Ectodermal cell (in vitro differentiated cells): ENCODE measurements around the gene GMDS.
"Not testable (repeated sequence)": the region's sequence is repeated elsewhere in the genome, so short reads cannot be mapped to it uniquely, and the experiment has no call there.

Source experiments
- H3K27ac ChIP-seq: 2 replicates; pipeline ENCODE4 v1.7.0; 2013; ENCODE audit warnings: mild to moderate bottlenecking, low read depth, low read length; ENCODE audit not compliant: insufficient read depth, poor library complexity, severe bottlenecking
- H3K27me3 ChIP-seq: 2 replicates; pipeline ENCODE4 v1.7.0; 2013; ENCODE audit warnings: mild to moderate bottlenecking, low read length; ENCODE audit not compliant: insufficient read depth, control insufficient read depth, poor library complexity, severe bottlenecking
- H3K36me3 ChIP-seq: one replicate; pipeline ENCODE4 v1.7.0; 2013; ENCODE audit warnings: low read length; ENCODE audit not compliant: control insufficient read depth, insufficient read depth
- H3K4me1 ChIP-seq: one replicate; pipeline ENCODE4 v1.7.0; 2013; ENCODE audit warnings: low read length; ENCODE audit not compliant: control insufficient read depth, insufficient read depth
- H3K4me3 ChIP-seq: 2 replicates; pipeline ENCODE4 v1.7.0; 2013; ENCODE audit warnings: low read depth, low read length, control low read depth; ENCODE audit not compliant: insufficient read depth
- H3K9me3 ChIP-seq: 2 replicates; pipeline ENCODE4 v1.7.0; 2013; ENCODE audit warnings: mild to moderate bottlenecking, low read length, moderate library complexity; ENCODE audit not compliant: control insufficient read depth
- WGBS, 2 experiments: methylation state at CpG; one replicate each; pipeline ENCODE4 v1.1.7; 2013; ENCODE audit warnings: missing lambda C conversion rate in 2 of 2; 5-methylcytosine and 5-hydroxymethylcytosine counted together

GMDS gene

DNA sequence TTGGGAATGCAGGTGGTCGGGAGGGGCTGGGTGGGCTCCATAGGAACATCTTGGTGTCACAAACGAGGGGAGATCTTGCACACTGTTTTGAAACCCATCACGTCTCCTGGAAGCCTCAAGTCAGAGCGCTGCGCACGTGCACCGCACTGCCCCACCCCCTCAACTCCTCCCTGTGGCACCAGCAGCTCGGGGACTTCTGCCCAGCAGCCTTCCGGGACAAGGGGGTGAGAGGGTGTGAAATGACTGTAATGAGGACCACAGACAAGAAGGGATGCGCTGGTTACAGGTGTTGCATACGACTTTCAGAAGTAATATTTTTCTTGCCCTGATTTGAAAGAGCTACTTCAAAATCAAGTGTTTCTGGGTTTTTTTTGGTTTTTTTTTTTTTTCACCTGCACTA is 575.4 kb downstream of the GMDS start:
- WGBS, 2 experiments: 88 to 92% methylated on average over 11 of the region's 11 CpGs
- H3K36me3 ChIP-seq: no peaks in the 10 kb centered on the region
- no peaks in the 10 kb centered on the region for H3K9me3 ChIP-seq
- H3K4me3 ChIP-seq: no peak overlapping the region
- peaks cover 4% of the 10 kb centered on the region for H3K4me1 ChIP-seq
- no peaks in the 10 kb centered on the region for H3K27me3 ChIP-seq
- H3K27ac ChIP-seq: no peak overlapping the region

DNA sequence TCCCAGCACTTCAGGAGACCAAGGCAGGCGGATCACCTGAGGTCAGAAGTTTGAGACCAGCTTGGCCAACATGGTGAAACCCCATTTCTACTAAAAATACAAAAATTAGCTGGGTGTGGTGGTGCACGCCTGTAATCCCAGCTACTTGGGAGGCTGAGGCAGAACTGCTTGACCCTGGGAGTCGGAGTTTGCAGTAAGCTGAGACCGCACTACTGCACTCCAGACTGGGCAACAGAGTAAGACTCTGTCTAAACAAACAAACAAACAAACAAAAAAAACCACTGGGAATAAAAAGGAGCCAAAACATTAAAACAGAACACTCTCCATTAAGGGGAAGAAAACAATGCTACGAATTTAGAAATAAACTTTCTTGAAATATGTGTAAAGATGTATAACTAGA is 576.9 kb downstream of the GMDS start:
- H3K27ac ChIP-seq, H3K4me1 ChIP-seq, H3K4me3 ChIP-seq, H3K9me3 ChIP-seq, H3K27me3 ChIP-seq, H3K36me3 ChIP-seq: not testable (repeated sequence)
- WGBS, 2 experiments: 93 to 94% methylated on average over 5 of the region's 5 CpGs

DNA sequence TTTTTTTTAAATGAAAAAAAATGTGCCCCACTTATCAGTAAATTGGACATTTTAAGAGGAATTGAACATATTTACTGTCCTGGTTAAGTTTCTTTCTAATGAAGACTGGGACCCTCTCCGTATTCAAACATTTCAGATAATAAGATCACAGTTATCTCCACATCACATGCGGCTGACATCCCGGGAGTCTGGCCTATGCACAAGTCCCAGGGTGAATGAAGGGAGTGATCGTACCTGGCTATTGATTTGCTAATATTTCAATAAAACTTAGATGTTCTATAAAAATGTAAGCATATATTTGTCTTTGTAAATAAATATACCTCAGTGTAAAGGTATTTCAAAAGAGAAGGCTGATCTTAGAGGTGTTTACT is 577.6 kb downstream of the GMDS start:
- H3K27me3 ChIP-seq: no peaks in the 10 kb centered on the region
- 90 to 97% methylated on average over 2 to 3 of the region's 4 CpGs for WGBS, 2 experiments
- H3K4me1 ChIP-seq: peaks cover 4% of the 10 kb centered on the region
- no peaks in the 10 kb centered on the region for H3K36me3 ChIP-seq
- no peak overlapping the region for H3K4me3 ChIP-seq
- no peaks in the 10 kb centered on the region for H3K9me3 ChIP-seq
- H3K27ac ChIP-seq: no peak overlapping the region

DNA sequence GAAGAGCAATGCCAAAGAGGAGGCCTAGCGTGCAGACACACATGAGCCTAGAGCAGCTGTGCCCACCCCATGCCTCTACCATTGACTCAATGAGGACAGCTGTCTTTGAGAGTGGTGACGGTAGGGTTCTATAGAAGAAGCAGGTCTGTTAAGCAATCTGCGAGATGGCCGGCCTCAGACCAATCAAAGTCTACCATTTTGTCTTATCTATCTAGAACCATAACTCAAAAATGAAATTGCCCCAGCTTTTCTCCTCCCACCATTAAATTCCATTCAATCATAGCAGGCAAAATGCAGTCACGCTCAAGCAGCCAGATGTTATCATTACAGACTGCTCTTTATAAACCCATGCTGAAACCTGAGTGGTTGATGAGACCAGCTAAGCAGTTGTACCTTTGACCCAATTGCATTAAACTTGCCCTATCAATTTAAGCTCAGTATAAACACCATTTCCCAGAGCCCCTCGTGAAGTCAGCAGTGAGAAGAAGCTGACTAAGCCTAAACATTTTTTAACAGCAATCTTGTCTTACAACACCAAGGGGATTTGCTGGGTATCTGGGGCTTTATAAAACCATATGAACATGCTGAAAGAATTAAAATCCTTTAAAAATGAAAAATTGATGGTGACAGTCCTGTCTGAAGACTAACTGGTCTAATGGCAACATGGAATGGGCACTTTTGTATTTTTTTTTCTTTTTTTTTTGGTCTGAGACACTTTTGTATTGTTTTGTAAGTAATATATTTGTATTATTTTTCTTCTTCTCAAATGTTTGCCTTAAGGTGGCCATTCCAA is 578.2 kb downstream of the GMDS start:
- Histone ChIP-seq H3K27me3 (no peaks in the 10 kb centered on the region), H3K36me3 (no peaks in the 10 kb centered on the region), H3K27ac (no peak overlapping the region), H3K4me1 (peaks cover 4% of the 10 kb centered on the region), H3K9me3 (no peaks in the 10 kb centered on the region), H3K4me3 (no peak overlapping the region)
- 95% methylated on average over 6 of the region's 6 CpGs for WGBS, 2 experiments

DNA sequence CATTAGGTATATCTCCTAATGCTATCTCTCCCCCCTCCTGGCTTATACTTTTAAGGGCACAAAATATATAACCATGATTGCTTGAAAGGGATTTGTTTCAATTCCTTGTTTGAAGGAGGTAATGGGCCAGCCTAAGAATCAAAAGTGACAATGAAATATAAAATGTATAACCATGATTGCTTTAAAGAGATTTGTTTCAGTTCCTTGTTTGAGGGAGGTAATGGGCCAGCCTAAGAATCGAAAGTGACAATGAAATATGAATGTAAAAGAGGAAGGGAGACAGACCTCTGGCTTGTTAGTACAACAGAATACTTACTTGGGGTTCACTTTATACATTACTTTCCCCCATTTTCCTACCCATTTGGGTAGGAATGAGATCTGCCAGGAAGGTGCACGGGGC is 580.2 kb downstream of the GMDS start:
- H3K36me3 ChIP-seq: no peaks in the 10 kb centered on the region
- 95 to 96% methylated on average over 2 of the region's 2 CpGs for WGBS, 2 experiments
- no peaks in the 10 kb centered on the region for H3K9me3 ChIP-seq
- no peaks in the 10 kb centered on the region for H3K27me3 ChIP-seq
- no peak overlapping the region for H3K27ac ChIP-seq
- no peak overlapping the region for H3K4me3 ChIP-seq
- H3K4me1 ChIP-seq: peaks cover 2% of the 10 kb centered on the region

DNA sequence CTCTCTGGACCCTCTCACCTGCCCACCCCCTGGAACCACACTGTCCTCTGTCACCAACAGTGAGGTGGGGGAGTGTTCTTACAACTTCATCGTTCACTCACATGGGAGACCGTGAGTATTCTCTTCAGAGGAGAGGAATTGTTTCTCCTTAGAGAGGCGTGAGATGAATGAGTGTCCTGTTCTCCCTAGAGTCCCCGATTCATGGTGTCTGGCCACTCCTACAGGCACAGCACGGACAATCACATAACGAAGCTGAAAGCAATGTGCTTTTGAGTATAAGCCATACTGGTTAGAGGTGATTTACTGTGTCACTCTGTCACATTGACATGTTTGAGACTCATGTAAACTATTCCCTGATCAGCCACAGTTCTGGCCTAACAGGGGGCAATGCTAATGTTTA is 581.1 kb downstream of the GMDS start:
- no peak overlapping the region for H3K4me3 ChIP-seq
- WGBS, 2 experiments: 84 to 89% methylated on average over 6 of the region's 6 CpGs
- H3K4me1 ChIP-seq: no peaks in the 10 kb centered on the region
- H3K27ac ChIP-seq: no peak overlapping the region
- no peaks in the 10 kb centered on the region for H3K36me3 ChIP-seq
- H3K27me3 ChIP-seq: no peaks in the 10 kb centered on the region
- no peaks in the 10 kb centered on the region for H3K9me3 ChIP-seq

DNA sequence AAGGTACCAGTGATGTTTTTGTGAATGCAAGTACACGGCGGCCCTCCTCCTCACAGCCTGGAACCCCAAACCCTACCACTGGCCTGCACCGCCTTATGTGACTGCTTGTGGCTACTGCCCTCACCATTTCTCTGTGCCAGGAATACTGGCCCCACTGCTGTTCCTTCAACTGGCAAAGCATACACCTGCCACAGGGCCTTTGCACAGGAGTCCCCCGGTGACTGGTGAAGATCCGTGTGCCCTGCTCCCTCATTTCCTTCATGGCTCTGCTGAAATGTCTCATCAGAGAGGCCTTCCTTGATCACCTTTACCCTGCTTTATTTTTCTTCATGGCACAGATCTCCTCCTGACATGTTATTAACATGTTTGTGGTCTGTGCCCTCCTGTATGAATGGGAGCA is 581.9 kb downstream of the GMDS start:
- H3K4me3 ChIP-seq: no peak overlapping the region
- no peaks in the 10 kb centered on the region for H3K9me3 ChIP-seq
- H3K36me3 ChIP-seq: no peaks in the 10 kb centered on the region
- 89 to 96% methylated on average over 5 of the region's 5 CpGs for WGBS, 2 experiments
- no peaks in the 10 kb centered on the region for H3K27me3 ChIP-seq
- no peaks in the 10 kb centered on the region for H3K4me1 ChIP-seq
- H3K27ac ChIP-seq: no peak overlapping the region

DNA sequence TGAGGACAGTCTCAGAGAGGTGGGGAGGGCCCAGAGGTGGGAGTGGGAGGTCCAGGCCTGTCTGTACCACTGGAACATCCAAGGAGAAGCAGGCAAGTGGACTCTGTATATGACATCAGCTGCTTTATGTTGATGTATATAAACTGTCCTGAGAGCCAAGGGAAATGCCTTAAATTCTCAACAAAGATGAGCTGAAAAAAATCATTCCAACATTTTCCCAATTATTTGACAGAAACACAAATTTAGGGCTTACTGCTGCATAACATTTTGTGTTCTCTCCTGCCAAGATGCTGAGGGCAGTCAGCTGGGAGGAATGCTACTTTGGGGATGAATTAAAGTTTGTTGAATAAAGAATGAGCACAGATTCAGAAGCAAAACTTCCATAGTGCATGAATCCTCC is 582.9 kb downstream of the GMDS start:
- Histone ChIP-seq H3K9me3 (no peaks in the 10 kb centered on the region), H3K4me1 (no peaks in the 10 kb centered on the region), H3K27me3 (no peaks in the 10 kb centered on the region), H3K27ac (no peak overlapping the region), H3K36me3 (no peaks in the 10 kb centered on the region), H3K4me3 (no peak overlapping the region)

DNA sequence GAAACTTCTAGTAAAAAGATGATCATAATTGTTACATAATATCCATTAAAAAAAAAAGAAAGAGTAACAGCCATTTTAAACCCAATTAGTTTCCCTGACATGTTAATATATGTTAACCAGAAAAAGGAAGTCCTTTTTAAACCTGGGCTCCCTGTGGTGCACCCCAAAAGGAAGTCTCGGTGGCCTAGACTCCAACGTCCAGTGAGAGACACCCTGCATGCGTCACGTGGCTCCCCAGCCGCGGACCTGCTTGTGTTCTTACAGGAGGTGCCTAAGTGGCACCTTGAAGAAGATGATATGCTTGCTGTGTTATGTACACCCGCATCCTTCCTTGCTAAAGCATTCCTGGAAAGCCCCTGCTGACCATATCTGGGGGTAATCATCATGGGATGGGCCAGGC is 585.6 kb downstream of the GMDS start:
- Histone ChIP-seq H3K27me3 (no peaks in the 10 kb centered on the region), H3K36me3 (no peaks in the 10 kb centered on the region), H3K4me3 (no peak overlapping the region), H3K4me1 (no peaks in the 10 kb centered on the region), H3K27ac (no peak overlapping the region), H3K9me3 (no peaks in the 10 kb centered on the region)
- 92% methylated on average over 7 of the region's 7 CpGs for WGBS, 2 experiments

DNA sequence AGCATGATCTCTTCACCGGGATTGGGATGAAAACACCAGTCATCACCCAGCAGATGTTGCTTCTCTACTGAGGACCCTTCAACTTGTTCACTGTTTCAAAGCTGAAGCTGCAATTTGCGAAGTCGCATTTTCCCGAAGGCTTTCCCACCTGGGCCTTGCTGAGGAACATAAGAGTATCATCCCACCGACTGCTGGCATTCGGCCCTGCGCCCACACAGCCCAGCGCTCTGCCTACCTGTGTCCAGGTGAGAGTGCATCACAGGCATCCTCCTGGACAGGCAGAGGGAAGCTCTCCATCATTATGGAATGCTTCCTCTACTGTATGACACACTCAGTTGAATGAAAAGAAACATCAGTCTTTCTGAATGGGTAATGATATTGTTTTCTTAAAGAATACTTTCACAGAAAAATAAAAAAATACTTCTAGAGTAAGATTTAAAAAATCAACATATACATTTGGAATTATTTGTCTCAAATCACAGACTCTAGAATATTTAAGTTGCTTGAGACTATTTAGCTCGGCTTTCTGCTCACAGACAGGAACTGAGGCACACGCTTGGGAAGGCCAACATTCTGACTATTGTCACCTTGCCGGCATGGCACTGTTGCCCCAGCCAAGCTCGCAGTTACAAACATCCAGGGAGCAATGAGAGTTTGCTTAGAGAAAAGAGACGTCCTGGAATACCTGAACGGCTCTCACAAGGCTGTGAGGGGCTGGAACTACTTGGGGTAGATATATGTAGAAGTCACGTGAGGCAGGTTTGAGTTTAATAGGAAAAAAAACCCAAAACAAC is 587.0 kb downstream of the GMDS start:
- Histone ChIP-seq H3K36me3 (no peaks in the 10 kb centered on the region), H3K9me3 (no peaks in the 10 kb centered on the region), H3K4me1 (no peaks in the 10 kb centered on the region), H3K27ac (no peak overlapping the region), H3K27me3 (no peaks in the 10 kb centered on the region), H3K4me3 (no peak overlapping the region)
- 94 to 95% methylated on average over 15 of the region's 15 CpGs for WGBS, 2 experiments
